ENCODE measurements around the gene LRP2. TPM values are rescaled to one million over a fixed set of nuclear protein-coding genes. Genes with fewer than 3 reads are reported as not detected.
"Not testable (repeated sequence)": the region's sequence is repeated elsewhere in the genome, so short reads cannot be mapped to it uniquely, and the experiment has no call there.

The LRP2 gene
- total and polyA plus RNA-seq, 2 donors (not counting 1 experiment from before 2014, with no cell fraction given), result under 0.01 TPM; not detected in 1

GRCh38 chr2:169137924-169138323 lies 224.4 kb downstream of the LRP2 start:
- no peaks in the 10 kb centered on the region for H3K9me3 ChIP-seq (ENCODE audit: control insufficient read depth, insufficient read depth, low read depth, low read length)
- no peak overlapping the region for H3K4me3 ChIP-seq (replicated peaks in 1 of 4; ENCODE audit: control extremely low read depth in 1 of 4, insufficient read depth in 1 of 4, low read depth in 3 of 4, low read length in 4 of 4)
- H3K36me3 ChIP-seq (ENCODE audit: control insufficient read depth, insufficient read depth, low read length), result no peaks in the 10 kb centered on the region
- no peak overlapping the region for H3K9ac ChIP-seq (ENCODE audit: insufficient read depth, low read length)
- no peak overlapping the region for H2AFZ ChIP-seq (ENCODE audit: low read length)
- no peaks in the 10 kb centered on the region for H3K79me2 ChIP-seq (ENCODE audit: control insufficient read depth, insufficient read depth, low read length)
- no peak overlapping the region for H3K4me2 ChIP-seq (ENCODE audit: extremely low read depth, insufficient read depth, low read length)
- no peaks in the 10 kb centered on the region for H4K20me1 ChIP-seq (ENCODE audit: control insufficient read depth, extremely low read depth, insufficient read depth, low read length)
- no peak for DNase-seq (ENCODE audit: low read depth in 2 of 2)
- TF ChIP-seq EZH2 (IDR thresholded peaks at IDR 0.05; ENCODE audit: low read length, missing control alignments), result no peak
- TF ChIP-seq, protein P1, sequence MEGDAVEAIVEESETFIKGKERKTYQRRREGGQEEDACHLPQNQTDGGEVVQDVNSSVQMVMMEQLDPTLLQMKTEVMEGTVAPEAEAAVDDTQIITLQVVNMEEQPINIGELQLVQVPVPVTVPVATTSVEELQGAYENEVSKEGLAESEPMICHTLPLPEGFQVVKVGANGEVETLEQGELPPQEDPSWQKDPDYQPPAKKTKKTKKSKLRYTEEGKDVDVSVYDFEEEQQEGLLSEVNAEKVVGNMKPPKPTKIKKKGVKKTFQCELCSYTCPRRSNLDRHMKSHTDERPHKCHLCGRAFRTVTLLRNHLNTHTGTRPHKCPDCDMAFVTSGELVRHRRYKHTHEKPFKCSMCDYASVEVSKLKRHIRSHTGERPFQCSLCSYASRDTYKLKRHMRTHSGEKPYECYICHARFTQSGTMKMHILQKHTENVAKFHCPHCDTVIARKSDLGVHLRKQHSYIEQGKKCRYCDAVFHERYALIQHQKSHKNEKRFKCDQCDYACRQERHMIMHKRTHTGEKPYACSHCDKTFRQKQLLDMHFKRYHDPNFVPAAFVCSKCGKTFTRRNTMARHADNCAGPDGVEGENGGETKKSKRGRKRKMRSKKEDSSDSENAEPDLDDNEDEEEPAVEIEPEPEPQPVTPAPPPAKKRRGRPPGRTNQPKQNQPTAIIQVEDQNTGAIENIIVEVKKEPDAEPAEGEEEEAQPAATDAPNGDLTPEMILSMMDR (conservative IDR thresholded peaks at IDR 0.05 in 1 of 2, IDR thresholded peaks at IDR 0.05 in 1 of 2; ENCODE audit: low read depth in 1 of 2, low read length in 2 of 2), result no peak
- H3K27ac ChIP-seq (ENCODE audit: insufficient read depth, low read length), result no peak overlapping the region
- no peaks in the 10 kb centered on the region for H3K4me1 ChIP-seq (ENCODE audit: control insufficient read depth, extremely low read depth, insufficient read depth, low read length)
- no peaks in the 10 kb centered on the region for H3K27me3 ChIP-seq (ENCODE audit: control insufficient read depth, insufficient read depth, low read length)

DNA sequence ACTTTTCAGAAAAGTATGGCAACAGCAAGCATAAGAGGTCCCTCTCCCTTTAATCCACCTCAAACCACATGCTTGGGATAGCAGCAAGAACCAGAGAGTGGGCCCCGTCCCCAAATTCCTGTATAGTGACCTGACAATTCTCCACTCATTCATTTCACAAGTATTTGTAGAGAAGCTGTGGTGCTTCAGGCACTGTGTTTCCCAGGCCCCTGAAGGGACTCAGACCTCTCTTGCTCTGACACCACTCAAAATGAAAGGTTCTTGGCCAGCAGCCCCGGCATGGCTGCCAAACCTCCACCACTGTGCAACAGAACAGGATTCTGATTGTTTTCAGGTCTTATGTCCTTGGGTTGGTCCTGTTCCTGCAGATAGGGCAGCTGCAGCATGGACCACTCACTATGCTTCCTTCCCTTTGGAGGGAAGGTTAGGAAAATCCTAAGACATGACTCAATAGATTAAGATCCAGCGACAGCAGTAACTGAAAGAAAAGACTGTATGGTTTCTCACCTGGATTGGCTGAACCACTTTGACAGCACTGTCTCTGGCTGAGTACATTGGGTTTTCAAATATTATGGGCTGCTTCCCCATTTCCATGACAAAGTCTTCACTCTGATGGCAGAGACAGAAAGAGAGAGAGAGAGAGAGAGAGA lies 225.3 kb downstream of the LRP2 start:
- no peaks in the 10 kb centered on the region for H3K9me3 ChIP-seq (ENCODE audit: control insufficient read depth, insufficient read depth, low read depth, low read length)
- no peaks in the 10 kb centered on the region for H3K79me2 ChIP-seq (ENCODE audit: control insufficient read depth, insufficient read depth, low read length)
- H3K36me3 ChIP-seq (ENCODE audit: control insufficient read depth, insufficient read depth, low read length), result no peaks in the 10 kb centered on the region
- H3K27ac ChIP-seq (ENCODE audit: insufficient read depth, low read length), result no peak overlapping the region
- no peak overlapping the region for H2AFZ ChIP-seq (ENCODE audit: low read length)
- H3K27me3 ChIP-seq (ENCODE audit: control insufficient read depth, insufficient read depth, low read length), result peaks cover 3% of the 10 kb centered on the region
- no peak overlapping the region for H3K9ac ChIP-seq (ENCODE audit: insufficient read depth, low read length)
- no peaks in the 10 kb centered on the region for H4K20me1 ChIP-seq (ENCODE audit: control insufficient read depth, extremely low read depth, insufficient read depth, low read length)
- no peaks in the 10 kb centered on the region for H3K4me1 ChIP-seq (ENCODE audit: control insufficient read depth, extremely low read depth, insufficient read depth, low read length)
- no peak overlapping the region for H3K4me2 ChIP-seq (ENCODE audit: extremely low read depth, insufficient read depth, low read length)
- TF ChIP-seq, protein P1 (conservative IDR thresholded peaks at IDR 0.05 in 1 of 2, IDR thresholded peaks at IDR 0.05 in 1 of 2; ENCODE audit: low read depth in 1 of 2, low read length in 2 of 2), result no peak
- no peak for TF ChIP-seq EZH2 (IDR thresholded peaks at IDR 0.05; ENCODE audit: low read length, missing control alignments)
- DNase-seq (ENCODE audit: low read depth in 2 of 2), result peak in 1 of 2 donors; percentile 29
- H3K4me3 ChIP-seq (replicated peaks in 1 of 4; ENCODE audit: control extremely low read depth in 1 of 4, insufficient read depth in 1 of 4, low read depth in 3 of 4, low read length in 4 of 4), result no peak overlapping the region

- H3K27me3 ChIP-seq (ENCODE audit: control insufficient read depth, insufficient read depth, low read length); H3K4me3 ChIP-seq (replicated peaks in 1 of 4; ENCODE audit: control extremely low read depth in 1 of 4, insufficient read depth in 1 of 4, low read depth in 3 of 4, low read length in 4 of 4): not testable (repeated sequence)
These were observed 225.9 kb downstream of the LRP2 start for GRCh38 chr2:169136428-169136827.

GRCh38 chr2:169134272-169134671 lies 228.1 kb downstream of the LRP2 start:
- DNase-seq (ENCODE audit: low read depth in 2 of 2), result not testable (repeated sequence)

More at GRCh38 chr2:169136428-169136827, 225.9 kb downstream of the LRP2 start:
- H4K20me1 ChIP-seq (ENCODE audit: control insufficient read depth, extremely low read depth, insufficient read depth, low read length); H3K9ac ChIP-seq (ENCODE audit: insufficient read depth, low read length); H3K4me1 ChIP-seq (ENCODE audit: control insufficient read depth, extremely low read depth, insufficient read depth, low read length); H2AFZ ChIP-seq (ENCODE audit: low read length); H3K27ac ChIP-seq (ENCODE audit: insufficient read depth, low read length); H3K4me2 ChIP-seq (ENCODE audit: extremely low read depth, insufficient read depth, low read length); H3K36me3 ChIP-seq (ENCODE audit: control insufficient read depth, insufficient read depth, low read length); H3K79me2 ChIP-seq (ENCODE audit: control insufficient read depth, insufficient read depth, low read length); H3K9me3 ChIP-seq (ENCODE audit: control insufficient read depth, insufficient read depth, low read depth, low read length); DNase-seq (ENCODE audit: low read depth in 2 of 2): not testable (repeated sequence)

More at GRCh38 chr2:169134272-169134671, 228.1 kb downstream of the LRP2 start:
- H3K9ac ChIP-seq (ENCODE audit: insufficient read depth, low read length); H3K4me3 ChIP-seq (replicated peaks in 1 of 4; ENCODE audit: control extremely low read depth in 1 of 4, insufficient read depth in 1 of 4, low read depth in 3 of 4, low read length in 4 of 4); H3K27me3 ChIP-seq (ENCODE audit: control insufficient read depth, insufficient read depth, low read length); H3K4me2 ChIP-seq (ENCODE audit: extremely low read depth, insufficient read depth, low read length); H3K27ac ChIP-seq (ENCODE audit: insufficient read depth, low read length); H3K9me3 ChIP-seq (ENCODE audit: control insufficient read depth, insufficient read depth, low read depth, low read length); H3K79me2 ChIP-seq (ENCODE audit: control insufficient read depth, insufficient read depth, low read length); H3K4me1 ChIP-seq (ENCODE audit: control insufficient read depth, extremely low read depth, insufficient read depth, low read length); H3K36me3 ChIP-seq (ENCODE audit: control insufficient read depth, insufficient read depth, low read length); H2AFZ ChIP-seq (ENCODE audit: low read length); H4K20me1 ChIP-seq (ENCODE audit: control insufficient read depth, extremely low read depth, insufficient read depth, low read length): not testable (repeated sequence)
